HG03097 (cell line): ENCODE data around the gene TRPM3.

Experiments used
- ATAC-seq: cut with Tn5 transposase; IDR thresholded peaks from one replicate; pipeline ENCODE4 v1.9.1; 2021; ENCODE audit not compliant: unreplicated experiment, low FRiP score

The TRPM3 gene

GRCh38 chr9:70852711-70853240, 268.6 kb downstream of the TRPM3 start:
- ATAC-seq, result no peak

GRCh38 chr9:70840266-70840665, 281.2 kb downstream of the TRPM3 start:
- ATAC-seq, result no peak

GRCh38 chr9:70835323-70835722, 286.1 kb downstream of the TRPM3 start:
- no peak for ATAC-seq

DNA sequence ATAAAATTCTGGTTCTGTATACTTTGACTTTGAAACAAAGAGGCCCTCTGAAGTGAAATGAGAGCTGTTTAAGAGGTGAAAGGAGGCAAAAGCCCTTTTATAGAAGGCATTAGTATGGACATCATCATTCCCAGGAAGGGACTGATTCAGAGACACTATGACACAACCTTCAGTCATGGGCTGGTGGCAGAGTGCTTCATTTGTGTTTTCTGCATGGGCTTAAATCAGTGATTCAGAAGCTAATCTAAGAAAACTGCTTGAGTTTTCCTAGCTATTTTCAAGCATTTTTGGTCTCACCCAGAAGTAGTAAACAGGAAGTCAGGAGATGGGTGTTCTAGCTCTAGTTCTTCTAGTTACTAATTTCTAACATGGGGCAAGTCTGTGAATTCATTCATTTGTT, 288.9 kb downstream of the TRPM3 start:
- ATAC-seq, result no peak

- no peak for ATAC-seq
These were observed 290.8 kb downstream of the TRPM3 start for GRCh38 chr9:70830618-70831017.

DNA sequence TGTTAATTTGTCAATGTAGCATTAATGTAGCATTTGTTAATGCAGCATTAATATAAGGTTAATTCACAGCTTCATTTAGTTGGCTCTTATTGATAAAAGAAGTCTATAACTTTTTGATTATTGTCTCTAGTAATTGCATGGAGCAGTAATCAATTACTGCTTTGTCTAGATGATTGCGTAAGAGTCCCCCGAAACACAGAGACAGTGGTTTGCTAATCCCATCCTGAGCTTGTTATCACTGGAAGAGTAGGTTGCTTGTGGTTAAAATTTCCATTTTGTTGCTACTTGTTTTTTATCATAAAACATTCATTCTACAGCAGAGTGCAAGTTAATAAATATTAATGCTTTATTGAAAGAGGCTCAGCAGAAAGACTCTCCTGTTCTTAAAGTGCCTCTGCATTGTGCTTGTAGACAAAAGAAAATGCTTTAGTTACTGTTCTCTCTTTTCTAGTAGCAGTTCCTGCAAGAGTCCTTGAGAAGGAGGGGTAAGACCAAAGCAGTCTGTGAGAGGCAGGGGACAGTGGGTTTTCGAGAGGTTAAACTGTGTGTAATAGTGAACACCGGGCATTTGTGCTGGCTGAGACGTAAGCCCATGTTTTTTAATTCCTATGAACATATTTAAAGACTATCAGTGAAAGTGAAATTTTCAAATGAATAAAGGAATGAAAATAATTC, 291.7 kb downstream of the TRPM3 start:
- no peak for ATAC-seq

- no peak for ATAC-seq
These were observed 294.9 kb downstream of the TRPM3 start for GRCh38 chr9:70826562-70826961.

- ATAC-seq, result no peak
These were observed 298.1 kb downstream of the TRPM3 start for GRCh38 chr9:70823284-70823683.

DNA sequence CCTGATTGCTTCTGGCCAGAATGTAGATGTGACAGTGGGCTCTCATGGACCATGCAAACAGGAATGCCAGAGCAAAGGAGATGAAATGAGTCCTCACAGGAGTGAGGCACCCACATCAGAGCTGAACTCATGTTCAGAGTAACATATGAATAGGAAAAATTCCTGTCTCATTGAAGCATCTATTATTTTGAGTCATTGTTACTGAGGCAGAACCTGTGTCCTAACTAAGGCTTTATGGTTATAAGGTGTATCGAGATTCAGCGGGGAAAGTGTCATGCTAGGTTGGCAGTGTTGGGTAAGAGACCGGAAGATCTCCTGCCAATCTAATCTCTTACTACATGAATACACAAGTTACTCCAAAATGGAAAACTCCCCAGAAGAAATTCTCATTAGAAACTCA, 304.1 kb downstream of the TRPM3 start:
- ATAC-seq, result no peak

- no peak for ATAC-seq
These were observed 304.5 kb downstream of the TRPM3 start for GRCh38 chr9:70816891-70817290.

DNA sequence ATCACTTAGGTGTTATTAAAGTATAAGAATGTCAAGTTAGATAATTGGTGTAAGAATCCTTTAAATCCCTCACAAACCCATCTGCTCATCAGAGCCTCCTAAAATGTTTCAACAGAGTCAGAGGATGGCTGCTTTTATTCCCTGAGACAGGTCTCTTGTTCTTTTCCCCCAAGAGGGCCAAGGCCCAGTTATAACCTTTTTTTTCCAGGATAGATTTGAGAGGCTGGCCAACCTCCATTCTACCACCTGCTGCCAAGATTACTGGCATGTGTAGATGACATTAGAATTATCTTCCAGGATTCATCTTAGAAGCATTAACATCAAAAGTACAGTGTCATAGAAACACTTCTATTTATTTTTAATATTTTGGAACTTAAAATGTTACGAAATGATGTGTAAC, 305.1 kb downstream of the TRPM3 start:
- no peak for ATAC-seq

DNA sequence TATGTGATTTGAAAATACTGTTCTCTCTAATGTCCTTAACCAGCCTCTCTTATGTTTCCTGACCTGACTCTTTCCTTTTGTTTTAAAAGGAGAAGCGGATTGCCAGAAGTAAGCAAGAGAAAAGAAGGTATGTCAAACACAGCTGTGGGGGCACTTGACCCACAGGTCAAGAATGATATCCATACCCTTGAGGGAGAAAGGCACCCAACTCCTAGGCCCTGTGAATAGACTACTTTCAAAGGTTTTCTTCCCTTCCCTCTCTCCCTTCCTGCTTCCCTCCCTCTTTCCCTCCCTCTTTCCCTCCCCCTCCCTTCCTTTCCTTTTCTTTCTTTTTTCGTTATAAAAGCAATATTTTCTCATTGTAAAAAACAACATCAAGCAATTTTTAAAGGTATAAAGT, 306.8 kb downstream of the TRPM3 start:
- no peak for ATAC-seq

DNA sequence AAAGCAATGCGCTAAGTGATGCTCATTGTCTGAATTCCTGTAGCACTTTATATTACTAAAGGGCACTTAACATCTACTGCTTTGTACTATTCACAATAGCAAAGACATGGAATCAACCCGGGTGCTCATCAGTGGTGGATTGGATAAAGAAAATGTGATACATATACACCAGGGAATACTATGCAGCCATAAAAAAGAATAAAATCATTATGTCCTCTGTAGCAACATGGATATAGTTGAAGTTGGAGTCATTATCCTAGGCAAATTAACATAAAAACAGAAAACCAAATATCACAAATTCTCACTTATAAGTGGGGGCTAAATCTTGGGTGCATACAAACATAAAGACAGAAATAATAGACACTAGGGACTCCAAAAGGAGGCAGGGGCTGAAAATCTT, 308.3 kb downstream of the TRPM3 start:
- ATAC-seq, result no peak

DNA sequence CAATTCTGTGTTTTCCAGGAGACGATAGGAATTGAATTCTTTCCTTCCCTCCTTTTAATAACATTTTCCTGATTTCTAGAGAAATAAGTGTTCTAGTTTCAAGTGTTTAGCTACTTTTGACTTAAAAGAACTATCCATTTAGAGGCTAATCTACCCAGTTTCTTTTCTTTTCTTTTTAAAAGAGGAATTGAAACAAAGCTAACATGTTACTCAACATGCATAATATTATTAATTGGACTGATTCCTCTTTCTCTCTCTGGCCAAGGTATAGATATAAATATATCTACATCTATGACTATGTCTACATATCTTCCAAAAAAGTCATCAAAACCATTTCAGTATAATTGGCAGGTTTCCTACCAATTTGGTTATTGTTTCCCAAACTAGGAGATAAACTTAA, 309.8 kb downstream of the TRPM3 start:
- no peak for ATAC-seq

DNA sequence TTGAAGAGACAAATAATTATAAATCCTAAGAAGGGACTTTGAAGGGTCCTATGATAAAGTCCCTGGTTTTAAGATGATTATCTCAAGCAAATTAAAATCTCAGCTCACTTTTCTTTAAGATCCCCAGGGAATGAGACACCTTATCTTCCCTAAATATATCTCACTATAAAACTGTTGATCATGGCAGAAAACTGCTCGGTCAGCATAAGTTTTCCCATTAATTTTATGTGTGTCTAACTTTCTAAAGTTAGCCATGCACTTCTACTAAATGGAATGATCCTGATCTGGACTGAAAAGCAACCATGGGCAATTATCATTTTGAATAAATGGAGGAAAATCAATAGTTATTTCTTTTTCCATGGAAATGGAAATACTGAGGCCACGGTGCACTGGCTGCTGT, 314.5 kb downstream of the TRPM3 start:
- ATAC-seq, result no peak

DNA sequence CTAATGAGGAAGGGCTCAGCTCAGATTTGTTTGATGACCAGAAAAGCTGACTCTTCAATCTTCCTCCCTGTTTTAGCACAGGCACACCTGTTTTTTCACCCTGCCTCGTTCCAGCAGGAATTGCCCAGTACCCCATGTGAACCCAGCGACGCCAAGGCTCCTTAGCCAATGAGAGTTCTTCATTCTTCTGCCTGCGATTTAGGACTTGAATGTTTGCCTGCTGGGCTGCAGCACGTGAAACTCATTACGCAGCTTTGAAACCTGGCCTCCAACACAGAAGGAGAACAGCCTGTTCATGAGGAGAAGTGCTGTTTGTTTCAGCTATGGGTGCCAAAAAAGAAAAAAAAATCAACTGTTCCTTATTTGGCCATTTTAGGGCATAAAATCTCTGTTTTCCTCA, 315.5 kb downstream of the TRPM3 start:
- ATAC-seq, result no peak

GRCh38 chr9:70802758-70803436, 318.5 kb downstream of the TRPM3 start:
- ATAC-seq, result no peak

DNA sequence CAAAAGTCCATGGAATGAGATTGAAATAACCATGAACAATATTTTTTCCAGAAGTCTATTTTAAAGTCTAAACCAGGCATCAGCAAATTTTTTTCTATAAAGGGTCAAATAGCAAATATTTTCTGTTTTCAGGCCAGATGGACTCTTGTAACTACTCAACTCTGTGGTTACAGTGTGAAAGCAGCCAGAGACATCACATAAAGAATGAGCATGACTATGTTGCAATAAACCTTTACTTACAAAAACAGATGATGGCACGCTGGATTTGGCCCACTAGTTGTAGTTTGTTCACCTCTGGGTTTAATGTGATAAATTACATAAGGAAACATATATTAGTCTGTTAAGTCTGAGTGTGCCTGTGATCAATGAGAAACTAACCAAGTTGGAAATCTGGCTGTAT, 319.2 kb downstream of the TRPM3 start:
- no peak for ATAC-seq

- no peak for ATAC-seq
These were observed 320.1 kb downstream of the TRPM3 start for GRCh38 chr9:70801181-70801829.

DNA sequence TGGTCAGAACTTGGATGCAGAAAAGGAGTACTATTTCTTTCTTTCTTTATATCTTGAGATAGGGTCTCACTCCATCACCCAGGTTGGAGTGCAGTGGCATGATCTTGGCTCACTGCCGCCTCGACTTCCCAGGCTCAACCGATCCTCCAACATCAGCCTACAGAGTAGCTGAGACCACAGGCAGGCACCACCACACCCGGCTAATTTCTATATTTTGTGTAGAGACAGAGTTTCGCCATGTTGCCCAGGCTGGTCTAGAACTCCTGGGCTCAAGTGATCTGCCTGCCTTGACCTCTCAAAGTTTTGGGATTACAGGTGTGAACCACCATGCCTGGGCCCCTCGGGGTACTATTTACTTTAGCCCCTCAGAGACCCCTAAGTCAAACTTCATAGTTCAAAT, 323.4 kb downstream of the TRPM3 start:
- ATAC-seq, result no peak

DNA sequence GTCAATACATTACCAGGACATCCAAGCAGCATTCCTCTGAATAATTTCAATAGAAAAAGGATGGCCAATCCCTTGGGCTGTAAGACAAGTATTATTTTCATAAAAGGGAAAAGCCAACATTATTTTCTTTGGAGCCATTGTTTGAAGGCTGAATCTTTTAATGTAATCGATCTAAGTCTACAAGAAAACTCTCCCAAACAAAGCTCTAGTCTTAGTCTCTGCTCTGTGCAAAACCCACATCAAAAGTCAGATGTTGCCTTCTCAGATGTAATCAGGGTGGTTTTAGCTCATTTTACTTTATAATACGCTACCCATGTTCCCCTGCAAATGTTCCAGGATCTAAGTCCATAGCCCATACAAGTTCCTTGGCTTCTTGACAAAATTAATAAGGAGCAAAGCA, 325.6 kb downstream of the TRPM3 start:
- no peak for ATAC-seq

- ATAC-seq, result no peak
These were observed 328.6 kb downstream of the TRPM3 start for GRCh38 chr9:70792796-70793195.
